ENCODE measurements around the gene FAM118A.
"Not testable (repeated sequence)": the region's sequence is repeated elsewhere in the genome, so short reads cannot be mapped to it uniquely, and the experiment has no call there.

- TF ChIP-seq CTCF (optimal IDR thresholded peaks at IDR 0.05 in 1 of 3, IDR thresholded peaks at IDR 0.05 in 1 of 3, conservative IDR thresholded peaks at IDR 0.05 in 1 of 3; ENCODE audit: extremely low read depth in 1 of 3, insufficient read depth in 2 of 3, low read length in 3 of 3); EZH2 (IDR thresholded peaks at IDR 0.05; ENCODE audit: low read length): not testable (repeated sequence)
These were observed 63.9 kb downstream of the FAM118A start for GRCh38 chr22:45373592-45373991.

Data from keratinocyte (primary cell).